NCI-H1694 treated with DMSO at 0.1 percent for 48 hours (cell line): ENCODE measurements around the gene CTSH.

Experiments
- DNase-seq: peaks from one replicate; lab custom pipeline; 2025; lab: John Stamatoyannopoulos, UW

CTSH gene, protein sequence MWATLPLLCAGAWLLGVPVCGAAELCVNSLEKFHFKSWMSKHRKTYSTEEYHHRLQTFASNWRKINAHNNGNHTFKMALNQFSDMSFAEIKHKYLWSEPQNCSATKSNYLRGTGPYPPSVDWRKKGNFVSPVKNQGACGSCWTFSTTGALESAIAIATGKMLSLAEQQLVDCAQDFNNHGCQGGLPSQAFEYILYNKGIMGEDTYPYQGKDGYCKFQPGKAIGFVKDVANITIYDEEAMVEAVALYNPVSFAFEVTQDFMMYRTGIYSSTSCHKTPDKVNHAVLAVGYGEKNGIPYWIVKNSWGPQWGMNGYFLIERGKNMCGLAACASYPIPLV

DNA sequence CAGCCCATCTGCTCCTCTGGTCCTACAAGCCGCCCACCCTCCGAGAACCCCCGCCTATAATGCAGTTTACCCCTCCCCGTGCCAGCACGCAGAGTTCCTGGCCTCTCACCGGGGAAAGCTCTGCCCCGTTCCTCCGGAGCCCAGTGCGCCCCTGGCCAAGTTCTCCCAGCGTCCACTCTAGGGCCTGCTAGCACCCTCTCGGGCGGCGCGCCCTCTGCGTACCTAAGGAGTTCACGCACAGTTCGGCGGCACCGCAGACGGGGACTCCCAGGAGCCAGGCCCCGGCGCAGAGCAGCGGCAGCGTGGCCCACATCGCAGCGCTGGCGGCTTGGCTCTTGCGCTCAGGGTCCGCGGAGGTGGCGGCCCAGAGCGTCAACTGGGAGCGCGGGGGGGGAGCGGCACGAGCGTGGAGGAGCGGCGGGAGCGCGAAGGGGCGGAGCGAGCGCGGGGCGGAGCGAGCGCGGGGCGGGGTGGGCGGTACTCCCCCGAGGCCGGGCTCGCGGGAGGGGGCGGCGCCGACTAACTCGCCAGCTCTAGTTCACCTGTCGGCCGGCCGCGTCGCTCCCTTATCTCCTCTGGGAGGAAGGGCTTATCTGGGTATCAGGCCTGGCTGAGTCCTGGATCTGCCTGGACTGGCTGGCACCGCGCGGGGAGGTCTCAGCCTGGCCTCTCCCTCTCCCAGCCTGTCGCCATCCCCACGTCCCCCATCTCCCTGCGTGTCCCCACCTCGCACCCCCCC lies at the start of gene CTSH:
Gene CTSH (minus strand): TSS at position 378 of the 739 bp plus-strand sequence. CDS start 65 bp downstream, at position 313.
- DNase-seq: no peak

DNA sequence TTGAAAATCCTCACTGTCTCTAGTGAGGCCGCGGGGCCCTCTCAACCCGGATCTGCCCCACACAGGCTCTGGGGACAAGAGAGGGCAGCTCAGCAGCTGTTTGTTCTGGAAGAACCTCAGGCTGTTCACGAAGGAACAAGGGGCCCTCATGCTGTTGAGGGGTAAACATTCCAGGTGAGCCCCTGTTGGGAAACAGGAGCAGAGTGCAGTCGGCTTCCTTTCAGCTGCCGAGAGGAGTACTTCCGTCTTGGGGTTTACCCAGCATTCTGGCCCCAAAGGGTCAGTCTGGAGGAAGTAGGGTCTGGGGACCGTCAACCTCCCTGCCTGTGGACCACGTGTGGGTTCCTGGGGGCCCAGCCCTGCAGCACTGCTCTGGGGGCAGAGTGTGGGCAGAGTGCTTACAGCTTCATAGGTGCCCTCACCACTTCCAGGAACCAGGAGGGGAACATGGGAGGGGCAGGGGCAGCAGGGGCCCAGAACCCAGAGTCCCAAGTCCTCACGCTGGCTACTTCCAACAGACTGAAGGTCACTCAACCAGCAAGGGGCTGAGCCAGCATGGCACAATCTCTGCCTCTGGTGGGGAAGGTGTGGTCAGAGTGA lies 49.2 kb upstream of the CTSH start:
- DNase-seq: no peak

DNA sequence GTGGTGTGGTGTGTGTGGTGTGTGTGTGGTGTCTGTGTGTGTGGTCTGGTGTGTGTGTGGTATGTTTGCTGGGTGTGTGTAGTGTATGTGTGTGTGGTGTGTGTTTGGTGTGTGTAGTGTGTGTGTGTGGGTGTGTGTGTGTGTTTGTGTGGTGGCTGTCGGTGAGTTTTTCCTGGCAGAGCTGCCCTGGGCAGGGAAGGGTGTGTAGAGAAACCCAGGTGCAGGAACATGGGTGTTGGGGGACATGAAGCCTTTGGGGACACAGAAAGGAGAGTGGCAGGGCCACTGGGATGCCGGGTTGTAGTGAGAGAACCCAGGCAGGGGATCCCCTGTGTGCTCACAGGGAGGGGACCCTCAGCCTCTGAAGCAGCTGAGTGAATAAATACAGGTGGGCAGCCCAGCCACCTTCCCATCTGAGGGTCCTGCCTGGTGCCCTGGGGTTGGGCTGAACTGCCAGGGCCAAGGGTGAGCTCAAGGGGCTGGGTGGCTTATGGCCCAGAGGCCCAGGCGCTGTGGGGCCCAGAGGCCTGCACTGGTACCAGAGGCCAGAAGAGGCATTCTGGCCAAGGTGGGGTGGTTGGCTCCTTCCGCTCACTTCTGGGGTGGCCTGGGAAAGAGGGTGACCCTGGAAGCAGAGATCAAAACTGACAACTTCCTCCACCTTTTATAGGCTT lies 48.5 kb upstream of the CTSH start:
- DNase-seq: no peak

DNA sequence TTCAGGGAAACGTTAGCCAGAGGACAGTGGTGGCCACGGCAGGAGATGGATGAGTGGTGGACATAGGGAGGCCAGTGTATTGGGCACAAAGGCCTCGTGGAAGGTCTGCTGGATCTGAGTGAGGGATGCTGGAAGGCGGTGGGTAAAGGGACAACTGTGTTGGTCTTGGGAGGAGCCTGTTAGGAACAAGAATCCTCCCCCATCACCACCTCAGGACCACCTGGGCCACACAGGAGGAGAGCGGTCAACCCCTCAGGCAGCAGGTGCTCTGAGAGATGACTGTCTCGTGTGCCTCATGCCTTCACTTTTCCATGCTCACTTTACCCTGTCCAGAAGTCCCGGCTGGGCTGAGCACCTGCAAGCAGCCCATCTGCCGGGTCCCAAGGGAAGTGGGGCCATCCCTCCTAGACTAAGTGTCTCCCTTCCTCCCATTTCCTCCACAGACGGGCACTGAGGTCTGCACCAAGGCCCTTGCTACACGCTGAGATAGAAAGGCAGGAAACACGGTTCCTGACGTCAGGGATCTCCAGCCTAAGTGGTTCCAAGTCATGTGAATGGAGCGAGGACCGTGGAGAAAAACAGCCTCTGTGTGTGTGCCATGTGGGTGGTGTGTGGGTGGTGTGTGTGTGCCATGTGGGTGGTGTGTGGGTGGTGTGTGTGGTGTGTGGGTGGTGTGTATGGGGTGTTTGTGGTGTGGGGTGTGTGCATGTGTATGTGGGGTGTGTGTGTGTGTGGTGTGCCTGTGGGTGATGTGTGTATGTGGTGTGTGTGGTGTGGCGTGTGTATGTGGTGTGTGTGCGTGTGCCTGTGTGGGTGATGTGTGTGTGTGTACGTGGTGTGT lies 47.8 kb upstream of the CTSH start:
- no peak for DNase-seq

DNA sequence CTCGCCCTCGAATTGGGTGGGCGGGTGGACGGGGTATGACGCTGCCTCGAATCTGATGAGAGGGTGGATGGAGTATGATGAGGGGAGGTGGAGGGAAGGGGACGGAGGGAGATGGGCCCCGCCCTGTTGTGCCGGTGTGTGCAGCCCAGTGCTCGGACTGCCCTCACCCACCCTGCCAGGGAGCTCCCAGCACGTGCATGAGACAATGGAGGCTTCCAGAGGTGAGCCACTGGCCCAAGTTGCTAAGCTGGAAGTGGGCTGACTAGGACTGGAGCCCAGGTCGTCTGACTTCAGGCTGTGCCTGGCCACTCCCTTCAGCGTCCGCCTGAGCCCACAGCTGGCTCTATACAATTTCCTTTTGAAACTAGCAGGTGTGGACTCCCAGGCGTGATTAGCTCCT lies 47.0 kb upstream of the CTSH start:
- DNase-seq: no peak

DNA sequence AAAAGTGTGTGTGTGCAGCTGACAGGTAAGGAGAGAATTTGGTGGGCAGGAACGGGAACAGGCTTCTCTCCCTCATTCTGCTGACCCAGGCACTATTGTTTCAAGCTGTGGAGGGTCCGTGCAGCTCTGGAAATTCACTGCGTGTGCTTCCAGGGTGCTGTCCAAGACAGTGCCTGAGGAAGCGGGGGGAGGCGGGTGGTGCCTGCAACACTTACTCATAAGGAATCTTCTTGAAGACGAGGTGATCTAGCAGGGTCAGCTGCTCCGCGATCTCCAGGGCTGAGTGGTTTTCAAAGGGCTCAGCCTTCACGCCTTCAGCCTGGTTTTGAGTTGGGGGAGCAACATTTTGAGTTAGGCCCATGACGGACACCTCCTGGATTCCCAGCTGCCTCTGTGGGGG lies 46.6 kb upstream of the CTSH start:
- no peak for DNase-seq

DNA sequence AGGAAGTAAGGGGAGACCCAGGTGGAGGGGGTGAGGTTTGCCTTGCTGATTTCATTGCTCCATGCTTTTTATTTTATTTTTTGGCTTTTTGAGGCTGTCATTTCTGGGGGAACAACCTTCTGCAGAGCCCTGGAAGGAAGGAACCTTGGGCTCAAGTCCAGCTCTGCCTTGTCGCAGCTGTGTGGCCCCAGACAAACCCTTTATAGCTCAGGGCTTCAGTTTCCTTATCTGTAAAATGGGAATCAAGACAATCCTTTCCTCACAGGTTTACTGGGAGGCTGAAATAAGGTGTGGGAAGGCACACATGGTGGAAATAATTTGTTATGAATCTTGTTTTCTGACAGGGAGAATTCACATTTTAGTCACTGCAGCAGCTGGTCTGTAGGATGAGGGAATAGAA lies 45.4 kb upstream of the CTSH start:
- DNase-seq: no peak

DNA sequence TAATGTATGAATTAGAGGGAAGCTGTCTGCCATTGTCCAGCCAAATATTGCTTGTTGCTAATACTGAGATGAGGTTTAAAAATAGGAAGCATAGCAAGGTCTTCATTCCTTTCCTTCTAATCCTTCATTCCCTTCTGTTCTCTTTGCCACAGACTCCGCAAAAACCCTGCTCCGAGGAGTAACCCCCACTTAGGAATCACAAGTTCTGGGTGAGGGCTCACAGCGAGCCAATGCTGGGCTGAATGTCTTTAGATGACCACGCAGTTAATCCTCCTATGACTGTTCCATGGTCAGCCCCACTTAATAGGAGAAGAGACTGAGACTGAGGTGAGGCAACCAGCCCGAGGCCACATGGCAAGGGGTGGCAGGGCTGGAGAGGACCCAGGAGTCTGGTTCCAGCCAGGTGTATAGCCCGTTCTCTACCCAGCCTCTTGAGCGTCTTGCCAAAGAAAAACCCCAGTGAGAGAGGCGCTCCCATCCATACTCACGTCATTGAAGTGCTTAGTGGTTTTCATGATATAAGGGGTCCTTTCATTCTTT lies 44.9 kb upstream of the CTSH start:
- DNase-seq: no peak

DNA sequence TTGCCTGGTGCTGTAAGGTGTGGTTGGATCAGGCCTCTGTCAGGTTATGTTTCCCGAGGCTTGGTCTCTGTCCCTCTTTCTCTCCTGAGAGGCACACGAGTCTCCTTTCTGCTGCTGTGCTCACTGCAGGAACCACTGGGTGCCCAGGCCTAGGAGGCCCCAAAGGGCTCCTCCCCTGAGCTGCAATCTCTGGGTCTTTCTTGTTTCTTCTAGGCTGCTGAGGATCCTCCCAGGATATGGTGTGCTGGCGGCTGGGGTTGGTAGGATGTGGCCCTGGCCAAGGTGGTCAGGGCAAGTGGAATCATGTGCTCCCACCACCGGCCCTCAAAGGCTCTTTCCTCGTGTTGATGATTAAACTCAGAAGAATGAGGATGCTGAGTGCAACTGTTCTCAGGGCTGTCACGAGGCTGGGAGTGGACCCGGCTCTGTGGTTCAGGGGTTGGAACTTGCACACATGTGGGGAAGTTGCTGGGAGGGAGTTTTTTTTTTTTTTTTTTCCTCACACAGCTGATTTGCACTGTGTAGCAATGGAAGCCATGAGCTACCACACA lies 43.6 kb upstream of the CTSH start:
- no peak for DNase-seq

DNA sequence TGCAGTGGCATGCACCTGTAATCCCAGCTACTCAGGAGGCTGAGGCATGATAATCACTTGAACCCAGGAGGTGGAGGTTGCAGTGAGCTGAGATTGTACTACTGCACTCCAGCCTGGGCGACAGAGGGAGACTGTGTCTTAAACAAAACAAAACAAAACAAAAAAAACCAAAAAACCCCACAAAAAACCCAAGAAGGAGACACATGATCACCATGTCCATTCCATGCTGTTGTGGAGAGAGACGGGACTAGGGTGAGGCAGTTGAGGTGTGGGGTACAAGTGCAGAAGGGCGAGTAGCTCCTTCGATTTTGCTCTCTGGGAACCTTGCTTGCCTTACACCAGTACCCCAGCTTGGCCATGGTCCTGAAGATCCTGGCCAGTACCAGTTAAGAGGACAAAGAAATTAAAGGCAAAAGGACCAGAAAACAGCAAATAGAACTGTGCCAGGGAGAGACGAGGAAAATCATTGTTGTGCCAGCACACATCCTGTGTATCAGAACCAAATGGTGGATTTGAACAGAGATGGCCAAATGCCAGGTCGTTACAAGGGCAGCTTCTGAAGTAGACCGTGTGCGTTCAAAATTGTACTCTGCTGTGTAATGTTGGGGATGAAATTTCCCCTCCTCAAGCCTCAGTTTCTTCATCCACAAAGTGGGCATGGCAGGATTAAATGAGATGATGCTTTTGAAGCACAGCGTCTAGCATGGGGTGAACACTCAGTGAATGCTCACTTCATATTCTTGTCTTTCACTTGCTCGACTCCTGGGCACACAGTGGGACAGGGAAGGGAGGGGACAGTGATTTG lies 42.9 kb upstream of the CTSH start:
- DNase-seq: no peak

DNA sequence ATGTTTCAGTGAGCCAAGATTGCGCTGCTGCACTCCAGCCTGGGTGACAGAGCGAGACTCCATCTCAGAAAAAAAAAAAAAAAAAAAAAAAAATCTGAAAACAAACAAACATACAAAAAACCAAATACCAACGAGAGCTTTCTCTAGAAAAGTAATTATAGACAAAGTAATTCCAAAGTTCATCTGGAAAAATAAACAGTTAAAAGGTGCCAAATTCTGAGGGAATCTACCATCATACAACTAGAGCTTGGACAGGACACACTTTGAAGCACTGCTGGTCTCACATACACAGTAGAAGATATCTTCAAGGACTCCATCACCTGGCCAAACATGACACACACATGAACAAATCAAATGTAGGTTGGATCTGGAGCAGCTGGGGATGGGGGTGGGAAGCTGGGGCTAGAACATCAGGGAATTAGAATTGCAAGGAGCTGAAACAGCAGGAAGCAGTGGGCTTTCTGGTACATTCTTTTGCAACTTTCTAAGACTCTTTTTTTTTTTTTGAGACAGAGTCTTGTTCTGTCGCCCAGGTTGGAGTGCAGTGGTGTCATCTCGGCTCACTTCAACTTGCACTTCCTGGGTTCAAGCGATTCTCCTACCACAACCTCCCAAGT lies 41.1 kb upstream of the CTSH start:
- DNase-seq: no peak

DNA sequence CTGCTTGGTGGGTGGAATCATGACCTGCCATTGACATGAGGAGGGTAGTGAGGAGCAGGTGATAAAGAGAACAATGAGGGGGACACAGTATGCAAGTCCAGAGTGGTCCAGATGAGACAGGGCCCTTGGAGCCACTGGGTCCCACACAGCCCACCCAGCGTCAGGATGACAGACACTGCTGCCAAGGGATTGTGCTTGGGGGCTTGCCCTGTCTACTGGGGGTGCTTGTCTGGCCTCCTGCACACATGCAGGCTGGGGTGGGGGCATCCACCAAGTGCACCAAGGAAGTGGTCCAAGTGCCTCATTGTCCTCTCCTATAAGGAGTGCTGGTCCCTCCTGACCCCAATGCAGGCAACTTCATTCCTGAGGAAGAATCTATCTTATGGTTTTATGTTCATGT lies 39.2 kb upstream of the CTSH start:
- no peak for DNase-seq

DNA sequence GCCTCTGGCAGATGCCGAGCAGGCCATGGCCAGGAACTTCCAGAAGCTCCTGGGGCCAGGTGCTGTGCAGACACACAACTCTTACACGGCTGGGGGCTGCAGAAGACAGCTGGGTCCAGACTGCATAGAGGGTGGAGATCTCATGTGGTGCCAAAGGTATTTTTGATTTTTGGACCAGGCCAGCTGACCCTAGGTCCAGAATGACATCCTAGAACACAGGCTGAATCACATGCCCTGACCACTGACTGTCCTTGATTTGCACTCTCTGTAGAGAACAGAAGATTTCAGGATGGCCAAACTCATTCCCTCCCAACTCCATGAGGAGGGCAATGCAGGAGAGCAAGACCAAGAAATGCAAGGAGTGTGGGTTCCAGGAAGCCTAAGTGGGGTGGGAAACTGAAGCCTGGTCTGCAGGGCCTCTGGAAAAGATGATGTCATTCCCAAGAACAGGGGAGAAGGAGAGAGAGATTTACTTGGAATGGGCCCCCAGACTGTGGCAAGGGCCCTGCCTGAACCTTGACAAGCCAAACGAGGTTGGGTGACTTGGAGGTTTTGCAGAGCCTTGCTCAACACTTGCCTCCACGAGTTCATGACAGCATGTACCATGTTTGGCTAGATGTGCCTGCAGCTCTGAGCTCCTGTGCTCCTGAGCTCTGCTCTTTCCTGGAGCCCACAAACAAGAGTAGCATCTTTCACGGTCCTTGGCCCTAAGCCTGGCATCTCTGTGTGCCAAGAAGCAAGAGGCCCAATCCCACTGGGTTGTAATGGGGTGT lies 38.5 kb upstream of the CTSH start:
- DNase-seq: no peak

DNA sequence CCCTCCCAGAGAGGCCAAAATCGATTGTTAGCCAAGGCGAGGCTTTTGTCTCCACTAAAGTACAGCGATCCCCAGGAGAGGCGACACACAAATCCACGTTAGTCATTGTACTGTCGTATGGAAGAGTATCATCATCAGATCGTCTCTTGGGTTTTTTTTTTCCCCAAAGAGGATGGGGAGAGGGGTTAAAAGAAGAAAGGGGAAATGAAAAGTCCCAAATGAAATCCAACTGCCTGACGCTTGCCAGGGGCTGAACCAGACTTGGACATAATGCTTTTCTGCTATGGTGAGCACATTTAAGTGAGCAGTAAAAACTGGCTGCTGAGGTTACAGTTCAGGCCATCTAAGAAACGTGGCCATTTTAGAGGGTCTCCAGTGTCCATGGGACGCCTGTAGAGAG lies 37.9 kb upstream of the CTSH start:
- DNase-seq: no peak

DNA sequence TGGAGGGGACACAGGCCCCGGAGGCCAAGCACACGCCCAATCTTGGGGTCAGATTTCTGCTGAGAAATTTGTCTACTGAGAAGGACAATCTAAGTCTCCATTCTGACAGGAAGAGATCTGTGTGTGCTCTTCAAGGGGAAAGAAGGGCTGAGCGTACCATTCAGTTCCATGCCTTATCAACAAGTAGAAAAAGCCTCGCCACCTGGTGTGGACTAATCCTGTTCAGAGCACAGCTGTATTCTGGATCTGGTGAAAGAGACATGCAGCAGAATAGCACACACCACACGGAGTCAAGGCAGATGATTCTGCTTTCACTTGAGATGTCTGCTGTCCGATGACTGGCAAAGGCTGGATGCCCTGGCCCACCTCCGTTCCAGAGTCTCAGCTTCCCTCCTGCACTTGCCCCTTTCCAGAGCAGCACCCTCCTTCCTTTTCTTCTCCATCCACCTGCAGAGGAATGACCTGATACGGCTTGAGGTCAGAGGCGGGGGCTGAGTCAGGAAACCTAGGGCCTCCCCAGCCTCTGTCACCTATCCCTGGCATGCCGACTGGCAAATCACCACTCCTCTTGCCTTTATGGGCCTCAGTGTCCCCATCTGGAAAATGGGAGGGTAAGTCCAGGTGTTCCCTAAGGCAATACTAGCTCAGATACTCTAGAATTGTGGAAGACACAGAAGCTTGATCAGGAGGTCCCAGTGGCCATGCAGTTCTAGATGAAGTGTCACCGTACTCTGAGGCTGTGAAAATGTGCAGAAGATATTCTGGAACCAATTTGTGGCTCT lies 36.9 kb upstream of the CTSH start:
- no peak for DNase-seq

DNA sequence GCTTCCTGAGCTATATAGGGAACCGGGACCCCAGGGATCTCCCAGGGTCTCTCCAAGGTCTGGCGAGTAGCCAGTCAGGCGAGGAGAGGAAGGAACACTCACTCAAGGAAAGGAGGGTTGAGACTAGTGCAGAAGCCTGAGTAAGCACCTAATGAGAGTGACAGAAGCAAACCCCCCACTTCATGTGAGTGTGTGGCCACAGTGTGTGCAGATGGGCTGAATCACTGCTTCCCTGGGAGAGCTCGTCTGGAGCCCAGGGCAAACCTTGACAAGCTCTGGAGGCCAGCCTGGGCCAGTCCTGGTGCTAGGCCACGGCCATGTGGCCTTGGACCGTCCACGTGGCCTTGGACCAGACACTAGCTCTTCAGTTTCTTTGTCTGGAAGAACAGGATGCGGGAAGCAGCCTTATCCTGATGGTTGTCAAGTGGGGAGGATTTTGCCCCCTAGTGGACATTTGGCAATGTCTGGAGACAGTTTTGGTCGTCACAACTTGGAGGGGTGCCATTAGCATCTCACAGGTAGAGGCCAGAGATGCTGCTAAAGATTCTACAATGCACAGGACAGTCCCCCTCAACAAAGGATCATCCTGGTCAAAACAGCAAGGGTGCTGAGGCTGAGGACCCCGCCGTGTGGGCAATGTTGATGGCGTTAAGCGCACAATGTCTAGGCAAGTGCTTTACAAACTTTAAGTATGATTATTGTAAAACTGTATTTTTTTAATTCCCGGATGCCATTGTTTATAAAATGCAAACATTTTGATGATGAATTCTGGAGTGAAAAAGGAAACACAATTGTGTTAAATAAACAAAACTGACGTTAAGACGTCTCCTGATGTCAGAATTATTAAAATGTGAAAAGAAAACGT lies 34.8 kb upstream of the CTSH start:
- peak; percentile 33 for DNase-seq

DNA sequence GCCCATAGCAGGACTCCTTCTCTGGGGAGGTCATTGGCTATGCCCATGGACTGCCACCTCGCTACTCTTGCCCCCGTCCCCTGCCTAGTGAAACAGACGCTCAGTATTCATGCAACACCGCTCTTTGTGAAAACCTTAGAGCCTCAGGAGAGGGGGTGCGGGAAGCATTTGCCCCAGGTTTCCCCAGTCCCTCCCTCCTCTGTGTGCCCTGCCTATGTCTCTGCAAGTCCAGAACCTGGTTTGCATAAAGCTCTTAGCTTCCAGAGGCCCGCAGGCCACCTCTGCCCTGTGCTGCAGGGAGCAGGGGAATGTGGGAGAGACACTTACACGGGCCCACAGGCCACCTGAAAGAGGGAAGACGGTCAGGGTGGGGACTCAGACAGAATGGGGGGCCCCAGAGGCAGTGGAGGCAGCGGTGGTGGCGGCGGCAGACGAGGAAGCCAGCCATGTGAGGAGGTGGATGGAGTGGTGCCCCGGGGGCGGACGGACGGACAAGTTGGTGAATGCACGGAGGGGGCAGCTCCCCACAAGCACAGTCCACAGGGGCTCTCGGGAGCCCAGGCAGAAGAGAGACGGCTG lies 33.8 kb upstream of the CTSH start:
- no peak for DNase-seq
